ENCODE results near the gene GNAS.

Gene GNAS

GRCh38 chr20:58884966-58885365 is 32.5 kb downstream of the GNAS start:
- TF ChIP-seq, protein P1, sequence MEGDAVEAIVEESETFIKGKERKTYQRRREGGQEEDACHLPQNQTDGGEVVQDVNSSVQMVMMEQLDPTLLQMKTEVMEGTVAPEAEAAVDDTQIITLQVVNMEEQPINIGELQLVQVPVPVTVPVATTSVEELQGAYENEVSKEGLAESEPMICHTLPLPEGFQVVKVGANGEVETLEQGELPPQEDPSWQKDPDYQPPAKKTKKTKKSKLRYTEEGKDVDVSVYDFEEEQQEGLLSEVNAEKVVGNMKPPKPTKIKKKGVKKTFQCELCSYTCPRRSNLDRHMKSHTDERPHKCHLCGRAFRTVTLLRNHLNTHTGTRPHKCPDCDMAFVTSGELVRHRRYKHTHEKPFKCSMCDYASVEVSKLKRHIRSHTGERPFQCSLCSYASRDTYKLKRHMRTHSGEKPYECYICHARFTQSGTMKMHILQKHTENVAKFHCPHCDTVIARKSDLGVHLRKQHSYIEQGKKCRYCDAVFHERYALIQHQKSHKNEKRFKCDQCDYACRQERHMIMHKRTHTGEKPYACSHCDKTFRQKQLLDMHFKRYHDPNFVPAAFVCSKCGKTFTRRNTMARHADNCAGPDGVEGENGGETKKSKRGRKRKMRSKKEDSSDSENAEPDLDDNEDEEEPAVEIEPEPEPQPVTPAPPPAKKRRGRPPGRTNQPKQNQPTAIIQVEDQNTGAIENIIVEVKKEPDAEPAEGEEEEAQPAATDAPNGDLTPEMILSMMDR (IDR thresholded peaks at IDR 0.05; ENCODE audit: extremely low read depth, missing control alignments): no peak
- no peak for DNase-seq (ENCODE audit: low spot score)

DNA sequence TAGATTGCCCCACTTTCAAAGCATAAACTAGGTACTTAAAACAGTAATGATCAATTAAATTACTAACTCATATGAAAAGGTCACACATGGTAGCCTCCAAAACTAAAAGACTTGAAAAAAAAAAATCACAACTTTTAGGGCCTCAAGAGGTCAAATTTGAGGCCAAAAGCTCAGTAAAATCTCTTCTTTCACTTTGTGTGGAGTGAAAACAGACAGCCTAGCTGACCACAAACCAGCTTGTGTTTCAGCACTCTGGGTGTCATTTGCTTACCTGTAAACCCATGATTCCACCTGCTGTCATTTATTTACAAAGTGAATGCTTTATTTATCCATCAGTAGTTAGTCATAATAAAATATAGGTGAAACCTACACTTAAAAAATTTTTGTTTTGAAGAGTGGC is 34.0 kb downstream of the GNAS start:
- TF ChIP-seq, protein P1 (IDR thresholded peaks at IDR 0.05; ENCODE audit: extremely low read depth, missing control alignments): no peak
- peak; percentile 64 for DNase-seq (ENCODE audit: low spot score)

DNA sequence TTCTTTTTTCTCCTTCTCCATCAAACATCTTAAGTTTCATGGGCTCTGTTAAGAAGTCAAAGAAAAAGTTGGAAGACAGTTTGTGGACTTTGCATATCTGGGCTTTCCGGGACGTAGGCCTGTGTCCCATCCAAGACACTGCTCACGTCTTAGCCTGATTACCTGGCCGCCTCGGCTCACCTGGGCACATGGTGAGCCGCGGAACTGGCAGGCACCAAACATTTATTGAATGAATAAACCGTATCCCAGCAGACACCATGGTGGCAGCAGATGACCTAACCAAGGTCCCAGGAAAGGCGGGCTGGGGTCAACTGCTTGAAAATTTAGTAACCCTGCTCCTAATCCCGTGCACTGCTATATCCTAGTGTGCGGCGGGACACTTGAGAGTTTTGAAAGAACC is 35.6 kb downstream of the GNAS start:
- no peak for DNase-seq (ENCODE audit: low spot score)
- TF ChIP-seq, protein P1 (IDR thresholded peaks at IDR 0.05; ENCODE audit: extremely low read depth, missing control alignments): no peak

GRCh38 chr20:58888521-58889333 is 36.2 kb downstream of the GNAS start:
- TF ChIP-seq, protein P1 (IDR thresholded peaks at IDR 0.05; ENCODE audit: extremely low read depth, missing control alignments): no peak
- DNase-seq (ENCODE audit: low spot score): peak; percentile 93

DNA sequence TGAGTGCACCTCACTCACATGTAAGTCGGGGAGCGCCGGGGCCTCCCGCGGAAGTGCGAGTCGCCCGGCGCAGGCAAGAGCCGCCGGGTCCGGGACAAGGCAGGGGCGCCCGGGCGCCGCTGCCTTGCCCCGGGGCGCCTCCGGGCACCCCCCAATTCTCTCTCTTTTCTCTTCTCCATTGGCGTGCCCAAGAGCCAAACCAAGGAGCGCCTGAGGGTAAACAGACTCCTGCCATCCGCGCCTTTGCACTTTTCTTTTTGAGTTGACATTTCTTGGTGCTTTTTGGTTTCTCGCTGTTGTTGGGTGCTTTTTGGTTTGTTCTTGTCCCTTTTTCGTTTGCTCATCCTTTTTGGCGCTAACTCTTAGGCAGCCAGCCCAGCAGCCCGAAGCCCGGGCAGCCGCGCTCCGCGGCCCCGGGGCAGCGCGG is 36.8 kb downstream of the GNAS start:
- no peak for DNase-seq (ENCODE audit: low spot score)
- TF ChIP-seq, protein P1 (IDR thresholded peaks at IDR 0.05; ENCODE audit: extremely low read depth, missing control alignments): no peak

GRCh38 chr20:58889798-58890517 is 37.4 kb downstream of the GNAS start:
- TF ChIP-seq, protein P1 (IDR thresholded peaks at IDR 0.05; ENCODE audit: extremely low read depth, missing control alignments): no peak
- DNase-seq (ENCODE audit: low spot score): peak; percentile 33

DNA sequence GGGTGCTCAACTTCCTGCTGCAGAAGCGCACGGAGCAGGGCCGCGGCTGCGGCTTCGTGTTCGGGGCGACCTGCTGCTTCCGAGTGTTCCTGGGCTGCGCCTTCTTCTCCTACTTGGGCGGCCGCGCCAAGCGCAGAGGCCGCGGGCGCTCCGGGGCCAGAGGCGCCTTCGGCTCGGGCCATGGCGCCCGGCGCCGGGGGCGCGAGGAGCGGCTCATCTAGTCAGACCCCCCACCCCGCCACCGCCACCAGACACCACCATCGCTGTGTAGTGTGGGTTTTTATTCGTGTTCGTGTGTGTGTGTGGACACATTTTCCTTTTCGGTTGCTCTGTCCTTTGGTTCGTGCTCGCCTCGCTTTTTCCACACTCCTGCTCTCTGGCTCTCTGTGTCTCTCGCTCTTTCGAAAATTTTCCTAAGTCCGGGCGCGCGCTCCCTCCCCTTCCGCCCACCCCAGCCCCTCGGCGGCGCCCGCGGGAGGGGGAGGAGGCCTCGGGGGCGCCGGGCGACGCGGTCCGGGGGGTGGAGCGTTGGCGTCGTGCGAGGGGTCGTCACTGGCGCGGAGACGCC is 38.1 kb downstream of the GNAS start:
- TF ChIP-seq, protein P1 (IDR thresholded peaks at IDR 0.05; ENCODE audit: extremely low read depth, missing control alignments): no peak
- peak; percentile 75 for DNase-seq (ENCODE audit: low spot score)

Measured in GM20000 (cell line).